Panc1 (cell line): Measurements from ENCODE around the gene DCST1. TPM values are rescaled to one million over a fixed set of nuclear protein-coding genes. Genes with fewer than 3 reads are reported as not detected.

Source experiments
- ATAC-seq: fragments of 200-7000 bp; cut with Tn5 transposase; 2 replicates; pipeline ENCODE4 v1.9.1; 2020; ENCODE audit warnings: mild to moderate bottlenecking, moderate library complexity
- BruUV-seq: library from RNA; stranded (reverse); fragments of 400-500 nt; replicated peaks from 2 replicates; lab custom pipeline; 2021; lab: Mats Ljungman, UMichigan
- CTCF ChIA-PET: fragments of 300-600 bp; sonication (Branson Sonifier 250); formaldehyde crosslinking; loops from one replicate; lab custom pipeline; 2022; ENCODE audit warnings: antibody characterized with exemption; lab: Charles Lee
- POLR2A ChIA-PET: fragments of 300-600 bp; sonication (Branson Sonifier 250); formaldehyde crosslinking; loops from one replicate; lab custom pipeline; 2022; ENCODE audit warnings: antibody characterized with exemption; lab: Charles Lee
- DNase-seq: peaks from one replicate; pipeline ENCODE4 v3.0.0-alpha.2; 2010; ENCODE audit warnings: low read depth, low spot score
- H3K27ac ChIP-seq: 2 replicates; pipeline ENCODE4 v1.5.1; 2011; ENCODE audit warnings: mild to moderate bottlenecking, low read length, inconsistent platforms
- H3K27me3 ChIP-seq: fragments of 200-500 bp; sonication (Bioruptor generic); 2 replicates; pipeline ENCODE4 v1.6.0; 2014; ENCODE audit warnings: low read length, inconsistent platforms; ENCODE audit not compliant: control insufficient read depth, insufficient read depth
- H3K36me3 ChIP-seq: fragments of 200-500 bp; sonication (Bioruptor generic); 2 replicates; pipeline ENCODE4 v1.5.1; 2014; ENCODE audit warnings: inconsistent platforms, mild to moderate bottlenecking, low read length, moderate library complexity; ENCODE audit not compliant: control insufficient read depth, insufficient read depth
- H3K4me1 ChIP-seq: 2 replicates; pipeline ENCODE4 v1.5.1; 2011; ENCODE audit warnings: inconsistent platforms, mild to moderate bottlenecking, low read length, moderate library complexity; ENCODE audit not compliant: control insufficient read depth, insufficient read depth
- H3K4me3 ChIP-seq, 2 experiments: 2 replicates each; pipeline ENCODE4 v1.5.1; 2011 to 2012; ENCODE audit warnings: low read depth in 2 of 2, low read length in 2 of 2, mild to moderate bottlenecking in 2 of 2, inconsistent platforms in 1 of 2, moderate library complexity in 1 of 2
- H3K9me3 ChIP-seq: fragments of 200-500 bp; sonication (Bioruptor generic); 2 replicates; pipeline ENCODE4 v1.5.1; 2014; ENCODE audit warnings: low read depth, mild to moderate bottlenecking, inconsistent platforms, low read length, moderate library complexity; ENCODE audit not compliant: control insufficient read depth, insufficient read depth
- CTCF ChIP-seq: fragments of 450-650 bp; IDR thresholded peaks from 2 replicates; pipeline ENCODE4 v1.5.1; 2017; ENCODE audit warnings: mild to moderate bottlenecking
- POLR2AphosphoS5 ChIP-seq: IDR thresholded peaks from 2 replicates; pipeline ENCODE4 v1.6.1; 2012; ENCODE audit warnings: mild to moderate bottlenecking, low read depth, low read length, moderate library complexity
- REST ChIP-seq, 2 experiments: IDR thresholded peaks; 2 replicates each; pipeline ENCODE4 v1.6.1; 2011 to 2012; ENCODE audit warnings: low read depth in 2 of 2, control low read depth in 1 of 2, low read length in 1 of 2, mild to moderate bottlenecking in 1 of 2, moderate library complexity in 1 of 2; ENCODE audit not compliant: insufficient read depth in 1 of 2
- SIN3A ChIP-seq: IDR thresholded peaks from 2 replicates; pipeline ENCODE4 v1.6.1; 2012; ENCODE audit warnings: low read depth, mild to moderate bottlenecking, low read length, moderate library complexity, borderline replicate concordance; ENCODE audit not compliant: insufficient read depth
- TCF7L2 ChIP-seq: IDR thresholded peaks from 2 replicates; pipeline ENCODE4 v1.6.1; 2011; ENCODE audit warnings: mild to moderate bottlenecking, low read depth, low read length, inconsistent platforms
- in situ Hi-C: cut with HindIII; loops from 2 replicates; pipeline ENCODE4 v1.10.0; 2016; ENCODE audit warnings: low sequenced_read_pairs, low pct_unique_long_range_greater_than_20kb
- intact Hi-C: fragments of 100-400 bp; cut with micrococcal nuclease; formaldehyde crosslinking; loops from one replicate; pipeline ENCODE4 v1.10.0; 2022; ENCODE audit not compliant: unreplicated experiment
- total RNA-seq: library from RNA; stranded (reverse); gene quantifications from one replicate; pipeline ENCODE4 v1.2.1, GENCODE V29; 2021; ENCODE audit not compliant: unreplicated experiment

DCST1 gene
- total RNA-seq, 1 experiment from 2014 or later: not detected

GRCh38 chr1:155069551-155070157 lies 36.0 kb downstream of the DCST1 start:
- no peak overlapping the region for H3K4me3 ChIP-seq
- H3K4me1 ChIP-seq: peaks cover 18% of the 10 kb centered on the region
- ATAC-seq (peak; percentile 23; the same call in 1 of the 2 replicates), DNase-seq (no peak)
- ChIA-PET CTCF (interaction anchor here (0.6 kb wide), 1 partner anchor 15 kb away, joined by 3 read pairs; no protein-coding TSS in a partner anchor), POLR2A (no interaction called here)
- no peaks in the 10 kb centered on the region for H3K36me3 ChIP-seq
- H3K9me3 ChIP-seq: no peaks in the 10 kb centered on the region
- BruUV-seq: no TSS peak
- intact Hi-C loops (no loop called here), in situ Hi-C loops (no loop called here)
- no peaks in the 10 kb centered on the region for H3K27me3 ChIP-seq
- TF ChIP-seq TCF7L2: peak; percentile 88
- no peak for TF ChIP-seq SIN3A
- TF ChIP-seq REST (IDR thresholded peaks at IDR 0.05; ENCODE audit: insufficient read depth in 1 of 2, low read depth in 2 of 2, low read length in 1 of 2): no peak
- no peak overlapping the region for H3K27ac ChIP-seq

GRCh38 chr1:155070158-155070621 lies 36.6 kb downstream of the DCST1 start:
- Histone ChIP-seq H3K27me3 (no peaks in the 10 kb centered on the region), H3K36me3 (no peaks in the 10 kb centered on the region), H3K4me3 (peak overlapping the region in 1 of 2 experiments; percentile 26; a peak in 2 of 4 replicates), H3K27ac (no peak overlapping the region), H3K4me1 (peaks cover 14% of the 10 kb centered on the region), H3K9me3 (no peaks in the 10 kb centered on the region)
- POLR2A ChIA-PET: no interaction called here
- ATAC-seq (no peak), DNase-seq (no peak)
- intact Hi-C loops (no loop called here), in situ Hi-C loops (no loop called here)
- no TSS peak for BruUV-seq
- CTCF ChIA-PET: interaction anchor here (0.6 kb wide), 1 partner anchor 652 kb away, joined by 5 read pairs; no protein-coding TSS in a partner anchor
- TF ChIP-seq REST (IDR thresholded peaks at IDR 0.05; ENCODE audit: insufficient read depth in 1 of 2, low read depth in 2 of 2, low read length in 1 of 2) (no peak), CTCF (no peak), POLR2AphosphoS5 (no peak), TCF7L2 (no peak), SIN3A (no peak)
